Esophagus (tissue), 2 donors: ENCODE measurements around the gene HTR6. TPM values are rescaled to one million over a fixed set of nuclear protein-coding genes. Genes with fewer than 3 reads are reported as not detected.

ENCODE experiments used
- H3K27ac ChIP-seq, 2 donors: one replicate each; pipeline ENCODE4 v1.5.1; 2013; ENCODE audit warnings: low read depth in 2 of 2, mild to moderate bottlenecking in 2 of 2, inconsistent platforms in 1 of 2, low read length in 1 of 2, moderate library complexity in 1 of 2
- H3K27me3 ChIP-seq, 2 donors: one replicate each; pipeline ENCODE4 v1.6.1; 2013; ENCODE audit warnings: low read length in 2 of 2, control low read depth in 1 of 2, mild to moderate bottlenecking in 1 of 2; ENCODE audit not compliant: insufficient read depth in 2 of 2, control insufficient read depth in 1 of 2
- H3K36me3 ChIP-seq, 2 donors: one replicate each; pipeline ENCODE4 v1.6.1; 2013; ENCODE audit warnings: low read length in 1 of 2; ENCODE audit not compliant: control insufficient read depth in 2 of 2, insufficient read depth in 2 of 2
- H3K4me1 ChIP-seq, 2 donors: one replicate each; pipeline ENCODE4 v1.6.1; 2013; ENCODE audit warnings: low read length in 1 of 2; ENCODE audit not compliant: control insufficient read depth in 2 of 2, insufficient read depth in 2 of 2
- H3K4me3 ChIP-seq, 2 donors: one replicate each; pipeline ENCODE4 v1.5.1; 2013; ENCODE audit warnings: low read length in 2 of 2, mild to moderate bottlenecking in 2 of 2, low read depth in 1 of 2, moderate library complexity in 1 of 2
- H3K9me3 ChIP-seq, 2 donors: one replicate each; pipeline ENCODE4 v1.6.1; 2013; ENCODE audit warnings: mild to moderate bottlenecking in 2 of 2, low read depth in 1 of 2, low read length in 1 of 2, moderate library complexity in 1 of 2; ENCODE audit not compliant: control insufficient read depth in 2 of 2, insufficient read depth in 1 of 2
- WGBS, 2 donors: extraction: QIAGEN DNeasy Blood & Tissue Kit; methylation state at CpG; one replicate each; pipeline ENCODE4 v1.1.7; 2013; 5-methylcytosine and 5-hydroxymethylcytosine counted together
- polyA plus RNA-seq, 2 donors: library from polyadenylated mRNA; stranded (reverse); fragments of 200-250 nt; gene quantifications; one replicate each; pipeline ENCODE4 v1.2.3, GENCODE V29; 2013
- donor health status: healthy with polysubstance abuse.
- donor health status: Bipolar disorder and iron deficiency.

Gene HTR6
- polyA plus RNA-seq, 2 donors, result 0.02 TPM; not detected in 1

GRCh38 chr1:19644681-19645410, 19.8 kb upstream of the HTR6 start:
- Histone ChIP-seq H3K4me1 (peaks cover 8 to 21% of the 10 kb centered on the region in 2 donors), H3K27me3 (no peaks in the 10 kb centered on the region)
- WGBS, 2 donors, result 2 to 5% methylated on average over 60 to 71 of the region's 71 CpGs

GRCh38 chr1:19645411-19646251, 19.0 kb upstream of the HTR6 start:
- Histone ChIP-seq H3K4me3 (peak overlapping the region; percentile 68 to 91), H3K4me1 (peaks cover 8 to 24% of the 10 kb centered on the region in 2 donors), H3K36me3 (no peaks in the 10 kb centered on the region), H3K27ac (peak overlapping the region; percentile 94 to 98), H3K27me3 (no peaks in the 10 kb centered on the region), H3K9me3 (no peaks in the 10 kb centered on the region)
- WGBS, 2 donors, result 15 to 27% methylated on average over 30 of the region's 30 CpGs

More at GRCh38 chr1:19644681-19645410, 19.8 kb upstream of the HTR6 start:
- Histone ChIP-seq H3K36me3 (no peaks in the 10 kb centered on the region), H3K9me3 (no peaks in the 10 kb centered on the region), H3K4me3 (peak overlapping the region; percentile 68 to 91), H3K27ac (peak overlapping the region; percentile 94 to 98)

- no peaks in the 10 kb centered on the region for H3K27me3 ChIP-seq
- H3K36me3 ChIP-seq, result no peaks in the 10 kb centered on the region
- peak overlapping the region; percentile 68 to 91 for H3K4me3 ChIP-seq
- peak overlapping the region; percentile 94 to 98 for H3K27ac ChIP-seq
- no peaks in the 10 kb centered on the region for H3K9me3 ChIP-seq
- 38 to 51% methylated on average over 8 to 9 of the region's 9 CpGs for WGBS, 2 donors
- H3K4me1 ChIP-seq, result peaks cover 8 to 26% of the 10 kb centered on the region in 2 donors
Observed at GRCh38 chr1:19646377-19647319, 18.0 kb upstream of the HTR6 start.

GRCh38 chr1:19647643-19648042, 17.0 kb upstream of the HTR6 start:
- H3K36me3 ChIP-seq, result no peaks in the 10 kb centered on the region
- WGBS, 2 donors, result 24 to 40% methylated on average over 16 of the region's 16 CpGs
- peak overlapping the region; percentile 79 to 94 for H3K27ac ChIP-seq
- H3K4me3 ChIP-seq, result peak overlapping the region; percentile 6 to 68
- no peaks in the 10 kb centered on the region for H3K9me3 ChIP-seq
- no peaks in the 10 kb centered on the region for H3K27me3 ChIP-seq
- peaks cover 8 to 26% of the 10 kb centered on the region in 2 donors for H3K4me1 ChIP-seq

- Histone ChIP-seq H3K4me1 (peaks cover 8 to 26% of the 10 kb centered on the region in 2 donors), H3K27me3 (no peaks in the 10 kb centered on the region), H3K27ac (peak overlapping the region; percentile 88 to 94), H3K9me3 (no peaks in the 10 kb centered on the region), H3K36me3 (no peaks in the 10 kb centered on the region), H3K4me3 (peak overlapping the region in 1 of 2 donors; percentile 14)
- WGBS, 2 donors, result 30 to 45% methylated on average over 14 of the region's 14 CpGs
Observed at GRCh38 chr1:19648239-19648638, 16.4 kb upstream of the HTR6 start.

GRCh38 chr1:19648689-19649088, 16.0 kb upstream of the HTR6 start:
- H3K36me3 ChIP-seq, result no peaks in the 10 kb centered on the region
- peak overlapping the region in 1 of 2 donors; percentile 14 for H3K4me3 ChIP-seq
- no peaks in the 10 kb centered on the region for H3K27me3 ChIP-seq
- no peaks in the 10 kb centered on the region for H3K9me3 ChIP-seq
- WGBS, 2 donors, result 32 to 33% methylated on average over 11 of the region's 11 CpGs
- H3K27ac ChIP-seq, result peak overlapping the region; percentile 88 to 94
- H3K4me1 ChIP-seq, result peaks cover 8 to 26% of the 10 kb centered on the region in 2 donors

- Histone ChIP-seq H3K4me1 (peaks cover 7 to 26% of the 10 kb centered on the region in 2 donors), H3K4me3 (no peak overlapping the region), H3K36me3 (peaks cover 0 to 7% of the 10 kb centered on the region in 2 donors), H3K27me3 (no peaks in the 10 kb centered on the region), H3K9me3 (no peaks in the 10 kb centered on the region), H3K27ac (peak overlapping the region; percentile 87 to 94)
- WGBS, 2 donors, result 17 to 22% methylated on average over 12 of the region's 12 CpGs
Observed at GRCh38 chr1:19650416-19651140, 14.1 kb upstream of the HTR6 start.

GRCh38 chr1:19651141-19651737, 13.4 kb upstream of the HTR6 start:
- Histone ChIP-seq H3K4me1 (peaks cover 4 to 20% of the 10 kb centered on the region in 2 donors), H3K36me3 (peaks cover 0 to 10% of the 10 kb centered on the region in 2 donors), H3K27me3 (no peaks in the 10 kb centered on the region), H3K27ac (peak overlapping the region; percentile 87 to 94), H3K9me3 (no peaks in the 10 kb centered on the region), H3K4me3 (no peak overlapping the region)
- WGBS, 2 donors, result 14 to 26% methylated on average over 11 of the region's 11 CpGs
